Effector CD8-positive, alpha-beta T cell (primary cell): ENCODE data around the gene BOLA3.
"Not testable (repeated sequence)": the region's sequence is repeated elsewhere in the genome, so short reads cannot be mapped to it uniquely, and the experiment has no call there.

Experiments
- DNase-seq: peaks from one replicate; lab custom pipeline; 2025; lab: John Stamatoyannopoulos, UW
- total RNA-seq, 4 experiments: gene quantifications; one replicate each; lab custom pipeline; 2026; lab: John Stamatoyannopoulos, UW

BOLA3 gene
- total RNA-seq: 4.8 to 15.1 (median 9.9) reads per million in 4 experiments

DNA sequence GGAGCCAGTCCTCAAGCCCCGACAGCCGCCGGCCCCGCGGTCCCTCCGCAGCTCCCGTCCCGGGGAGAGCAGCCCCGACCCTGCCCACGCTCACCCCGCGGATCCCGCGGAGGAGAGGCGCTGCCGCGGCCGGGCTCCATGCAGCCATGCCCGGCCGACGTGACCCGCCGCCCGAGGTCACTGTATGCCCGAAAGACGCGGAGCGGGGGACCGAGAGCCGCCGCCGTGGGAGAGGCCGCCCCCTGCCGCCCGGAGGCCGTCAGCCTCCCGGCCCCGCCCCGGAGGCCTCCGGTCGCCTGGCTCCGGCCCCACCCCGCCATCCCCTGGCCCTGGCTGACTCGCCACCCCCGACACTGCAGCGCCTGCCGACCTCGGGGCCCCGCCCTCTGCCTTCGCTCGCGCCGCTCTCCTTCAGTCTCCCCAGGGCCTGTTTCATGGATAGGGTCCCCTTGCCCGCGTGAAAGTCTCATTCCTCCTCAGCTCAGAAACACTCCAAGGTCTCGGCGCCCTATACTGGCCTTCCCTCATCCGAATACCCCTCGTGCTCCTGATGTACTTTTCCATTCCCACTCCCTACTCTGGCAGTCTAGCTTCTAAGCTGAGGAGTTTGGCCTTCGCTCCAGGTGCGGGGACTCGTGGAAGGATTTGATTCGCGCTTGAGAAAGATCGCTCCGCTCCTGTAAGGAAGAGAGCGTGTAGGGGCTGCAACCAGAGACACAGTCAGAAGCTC lies at the start of gene BOLA3:
Gene BOLA3, minus strand, starts transcription at position 186 of the 730 bp plus-strand sequence. Its CDS starts 38 bp downstream, at position 148.
- DNase-seq: peak; percentile 66

GRCh38 chr2:74197049-74197448 lies 49.3 kb upstream of the BOLA3 start:
- DNase-seq: no peak

DNA sequence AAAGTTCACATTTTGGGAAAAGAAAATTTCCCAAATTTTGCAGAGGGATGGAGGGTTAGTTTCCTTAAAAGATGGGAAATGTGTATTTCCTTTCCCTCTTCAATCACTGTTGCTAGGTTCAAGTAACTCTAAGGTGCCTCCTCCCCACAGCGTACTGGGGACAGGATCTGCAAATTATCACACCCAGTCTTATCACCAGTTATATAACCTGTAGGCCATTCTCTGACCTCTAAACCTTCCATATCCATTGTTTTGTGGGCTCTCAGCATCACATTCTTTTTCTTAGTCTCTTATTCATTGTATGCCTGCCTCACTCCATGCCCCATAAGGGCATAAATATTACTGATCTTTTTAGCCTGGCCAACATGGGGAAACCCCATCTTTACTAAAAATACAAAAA lies 47.1 kb upstream of the BOLA3 start:
- DNase-seq: no peak

- no peak for DNase-seq
Measured at GRCh38 chr2:74191596-74192380, 44.1 kb upstream of the BOLA3 start.

DNA sequence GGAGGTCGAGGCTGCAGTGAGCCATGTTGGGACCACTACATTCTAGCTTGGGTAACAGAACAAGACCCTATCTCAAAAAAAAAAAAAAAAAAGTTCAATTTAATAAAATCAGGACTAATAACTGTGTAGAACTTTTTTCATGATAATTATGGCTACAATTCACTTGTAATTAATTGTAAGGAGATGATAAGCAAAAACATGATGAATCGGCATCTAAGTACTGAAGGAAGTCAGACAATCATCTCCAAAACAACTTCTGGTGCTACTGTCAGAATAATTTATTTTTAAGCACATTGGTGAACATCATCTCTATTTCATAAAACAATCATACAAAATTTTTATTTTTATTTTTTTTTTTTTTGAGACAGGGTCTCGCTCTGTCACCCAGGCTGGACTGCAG lies 41.0 kb upstream of the BOLA3 start:
- no peak for DNase-seq

GRCh38 chr2:74188018-74188601 lies 40.4 kb upstream of the BOLA3 start:
- DNase-seq: no peak

DNA sequence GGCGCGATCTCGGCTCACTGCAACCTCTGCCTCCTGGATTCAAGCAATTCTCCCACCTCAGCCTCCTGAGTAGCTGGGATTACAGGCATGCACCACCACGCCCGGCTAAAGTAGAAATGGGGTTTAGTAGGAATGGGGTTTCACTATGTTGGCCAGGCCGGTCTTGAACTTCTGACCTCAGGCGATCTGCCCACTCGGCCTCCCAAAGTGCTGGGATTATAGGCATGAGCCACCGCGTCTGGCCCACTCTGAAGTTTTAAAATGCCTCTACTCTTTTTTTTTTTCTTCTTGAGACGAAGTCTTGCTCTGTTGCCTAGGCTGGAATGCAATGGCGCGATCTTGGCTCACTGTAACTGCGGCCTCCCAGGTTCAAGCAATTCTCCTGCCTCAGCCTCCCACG lies 39.0 kb upstream of the BOLA3 start:
- DNase-seq: not testable (repeated sequence)

GRCh38 chr2:74186038-74186437 lies 38.3 kb upstream of the BOLA3 start:
- DNase-seq: no peak

DNA sequence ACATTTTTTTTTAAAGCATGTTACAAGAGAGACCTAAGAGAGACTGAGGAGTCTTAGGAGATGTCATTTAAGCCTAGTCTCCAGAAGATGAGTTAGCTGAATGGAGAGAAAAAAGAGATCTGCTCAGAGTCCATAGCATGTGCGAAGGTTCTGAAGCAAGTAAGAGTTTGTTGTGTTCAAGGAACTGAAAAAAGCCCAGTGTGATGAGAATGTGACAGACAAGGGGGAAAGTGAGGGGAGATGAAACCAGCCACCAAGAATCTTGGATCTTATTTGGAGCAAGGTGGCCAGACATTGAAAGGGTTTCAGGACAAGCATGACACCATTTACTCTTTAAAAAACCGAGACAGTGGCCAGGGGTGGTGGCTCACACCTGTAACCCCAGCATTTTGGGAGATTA lies 36.2 kb upstream of the BOLA3 start:
- DNase-seq: no peak

GRCh38 chr2:74181739-74182138 lies 34.0 kb upstream of the BOLA3 start:
- no peak for DNase-seq

DNA sequence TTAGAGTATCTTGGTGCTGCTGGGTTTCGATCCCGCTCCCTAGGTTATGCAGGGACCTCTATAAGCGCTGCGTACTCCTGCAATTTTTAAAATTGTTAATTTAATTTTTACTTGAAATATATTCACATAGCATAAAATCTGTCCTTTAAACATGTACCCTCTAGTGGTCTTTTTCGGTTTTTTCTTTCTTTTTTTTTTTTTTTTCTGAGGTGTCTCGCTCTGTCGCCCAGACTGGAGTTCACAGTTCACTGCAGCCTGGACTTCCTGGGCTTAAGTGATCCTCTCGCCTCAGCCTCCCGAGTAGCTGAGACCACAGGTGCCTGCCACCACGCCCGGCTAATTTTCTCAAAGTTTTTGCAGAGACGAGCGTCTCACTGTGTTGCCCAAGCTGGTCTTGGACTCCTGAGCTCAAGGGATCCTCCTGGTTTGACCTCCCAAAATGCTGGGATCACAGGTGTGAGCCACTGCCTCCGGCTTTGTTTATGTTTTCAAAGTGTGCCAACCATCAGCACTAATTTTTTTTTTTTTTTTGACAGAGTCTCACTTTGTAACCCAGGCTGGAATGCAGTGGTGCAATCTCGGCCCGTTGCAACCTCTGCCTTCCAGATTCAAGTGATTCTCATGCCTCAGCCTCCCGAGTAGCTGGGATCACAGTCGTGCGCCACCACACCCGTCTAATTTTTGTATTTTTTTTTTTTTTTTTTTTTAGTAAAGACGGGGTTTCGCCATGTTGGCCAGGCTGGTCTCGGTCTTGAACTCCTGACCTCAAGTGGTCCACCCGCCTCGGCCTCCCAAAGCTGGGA lies 31.6 kb upstream of the BOLA3 start:
- no peak for DNase-seq

- DNase-seq: peak; percentile 95
Measured at GRCh38 chr2:74178211-74179062, 30.7 kb upstream of the BOLA3 start, which contains the start of gene MOB1A. MOB1A (minus strand) TSS chr2:74178879; CDS start chr2:74178674, 205 bp downstream.

DNA sequence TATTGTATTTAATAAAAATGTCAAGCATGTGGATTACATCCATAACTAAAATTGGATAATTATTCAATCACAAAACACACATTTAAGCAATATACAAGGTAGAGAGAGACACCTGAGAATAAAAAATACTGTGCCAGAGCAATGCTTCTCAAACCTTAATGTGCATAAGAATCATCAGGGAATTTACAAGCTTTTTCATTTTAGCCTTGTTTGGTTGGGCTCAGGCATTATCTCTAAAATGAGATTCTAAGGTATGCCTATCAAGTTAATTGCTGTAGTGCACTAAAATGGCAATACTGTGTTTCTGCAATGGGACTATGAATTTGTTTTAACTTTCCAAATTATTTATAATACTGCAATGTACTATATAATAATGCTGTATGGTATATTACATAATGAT lies 30.0 kb upstream of the BOLA3 start:
- DNase-seq: no peak

- DNase-seq: no peak
Measured at GRCh38 chr2:74174909-74175308, 27.2 kb upstream of the BOLA3 start.

GRCh38 chr2:74168739-74169138 lies 21.0 kb upstream of the BOLA3 start:
- DNase-seq: no peak

GRCh38 chr2:74164761-74165160 lies 17.0 kb upstream of the BOLA3 start:
- no peak for DNase-seq

DNA sequence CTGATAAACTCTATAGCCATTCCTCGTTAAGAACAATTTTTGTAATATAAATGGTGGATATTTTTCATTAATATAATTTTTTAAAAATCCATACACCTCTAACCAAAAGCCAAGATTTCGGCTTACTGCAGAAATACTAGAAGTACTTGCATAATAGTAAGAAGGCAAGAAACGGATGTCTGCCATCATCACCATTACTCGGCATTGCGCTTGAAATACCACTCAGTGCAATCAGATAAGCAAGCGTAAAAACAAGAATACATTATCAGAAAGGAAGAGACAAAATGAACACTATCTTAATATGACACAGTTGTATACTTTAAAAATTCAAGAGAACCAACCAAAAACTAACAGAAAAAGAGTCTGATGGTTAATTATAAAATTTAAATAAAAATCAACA lies 15.2 kb upstream of the BOLA3 start:
- DNase-seq: no peak

DNA sequence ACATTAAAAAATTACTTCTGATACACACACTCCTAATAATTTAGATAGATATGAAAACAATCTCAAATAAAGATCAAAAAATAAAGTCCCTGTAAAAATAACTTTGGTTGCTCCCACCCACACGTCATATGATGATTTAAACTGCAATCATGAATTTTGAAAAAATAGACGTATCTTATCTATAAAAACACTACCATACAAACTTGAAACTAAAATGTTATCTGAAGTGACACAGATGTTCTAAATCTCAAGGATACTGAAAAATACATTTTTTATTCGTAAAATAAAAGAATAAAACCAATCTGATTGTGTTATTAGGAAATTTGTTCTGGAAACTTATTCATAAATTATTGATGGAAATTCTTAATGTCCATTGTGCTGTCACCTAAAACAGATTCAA lies 8.1 kb upstream of the BOLA3 start:
- DNase-seq: no peak

GRCh38 chr2:74152954-74153353 lies 5.2 kb upstream of the BOLA3 start:
- DNase-seq: no peak

- no peak for DNase-seq
Measured at GRCh38 chr2:74149570-74150319, 2.0 kb upstream of the BOLA3 start.

- no peak for DNase-seq
Measured at GRCh38 chr2:74149247-74149525, 1.5 kb upstream of the BOLA3 start.
